HEK293 (cell line): ENCODE data around the gene KRTAP10-12.

Source experiments
- CTCF ChIA-PET: fragments of 350-600 bp; formaldehyde crosslinking; extraction: SDS; loops from one replicate; lab custom pipeline; 2021; ENCODE audit warnings: antibody characterized with exemption; lab: Yijun Ruan, JAX
- POLR2A ChIA-PET: fragments of 300-600 bp; formaldehyde crosslinking; extraction: SDS; loops from one replicate; lab custom pipeline; 2020; ENCODE audit warnings: antibody characterized with exemption, inconsistent platforms; lab: Yijun Ruan, JAX
- H3K27ac ChIP-seq: fragments of 200-500 bp; sonication (Bioruptor generic); 2 replicates; pipeline ENCODE4 v1.5.1; 2014; ENCODE audit warnings: low read depth, low read length, control low read depth, inconsistent platforms; ENCODE audit errors: extremely low read depth
- H3K36me3 ChIP-seq, 2 experiments: fragments of 200-500 bp in 1 of 2; sonication (Bioruptor generic) in 1 of 2; 1 replicate in 1 of 2; 2 replicates in 1 of 2; pipeline ENCODE4 v1.5.1; 2014 to 2017; ENCODE audit warnings: inconsistent platforms in 2 of 2, low read length in 2 of 2; ENCODE audit not compliant: control insufficient read depth in 2 of 2, insufficient read depth in 1 of 2
- H3K4me1 ChIP-seq: fragments of 200-500 bp; sonication (Bioruptor generic); 2 replicates; pipeline ENCODE4 v1.5.1; 2014; ENCODE audit warnings: mild to moderate bottlenecking, low read length, inconsistent platforms; ENCODE audit not compliant: control insufficient read depth, insufficient read depth
- H3K4me3 ChIP-seq: 2 replicates; pipeline ENCODE4 v1.5.1; 2011; ENCODE audit warnings: low read depth, mild to moderate bottlenecking, control low read depth, low read length, moderate library complexity
- H3K9me3 ChIP-seq: fragments of 200-500 bp; sonication (Bioruptor generic); 2 replicates; pipeline ENCODE4 v1.5.1; 2014; ENCODE audit warnings: low read depth, low read length, inconsistent platforms; ENCODE audit not compliant: control insufficient read depth, insufficient read depth
- GLI2 ChIP-seq: fragments of 450-650 bp; formaldehyde crosslinking; IDR thresholded peaks from 2 replicates; pipeline ENCODE4; 2017; ENCODE audit warnings: missing biosample characterization, missing genetic modification characterization, low read depth, borderline replicate concordance
- KLF10 ChIP-seq: fragments of 450-650 bp; IDR thresholded peaks from 2 replicates; pipeline ENCODE4 v1.5.1; 2018; ENCODE audit warnings: missing biosample characterization, mild to moderate bottlenecking, missing genetic modification characterization
- KLF16 ChIP-seq: fragments of 450-650 bp; formaldehyde crosslinking; IDR thresholded peaks from 2 replicates; pipeline ENCODE4 v1.5.1; 2017; ENCODE audit warnings: missing biosample characterization, missing genetic modification characterization
- SCRT2 ChIP-seq: fragments of 450-650 bp; formaldehyde crosslinking; IDR thresholded peaks from 2 replicates; pipeline ENCODE4 v1.5.1; 2016; ENCODE audit warnings: missing biosample characterization, missing genetic modification characterization
- TRIM28 ChIP-seq: IDR thresholded peaks from 2 replicates; pipeline ENCODE4 v1.6.1; 2011; ENCODE audit warnings: low read length, control low read depth, borderline replicate concordance
- ZFHX2 ChIP-seq: fragments of 450-650 bp; formaldehyde crosslinking; conservative IDR thresholded peaks from 2 replicates; pipeline ENCODE4 v1.5.1; 2016; ENCODE audit warnings: missing biosample characterization, missing genetic modification characterization
- ZIC2 ChIP-seq: fragments of 450-650 bp; formaldehyde crosslinking; IDR thresholded peaks from 2 replicates; pipeline ENCODE4 v1.5.1; 2016; ENCODE audit warnings: missing biosample characterization, missing genetic modification characterization
- ZNF146 ChIP-seq: fragments of 450-650 bp; formaldehyde crosslinking; IDR thresholded peaks from 2 replicates; pipeline ENCODE4 v1.5.1; 2016; ENCODE audit warnings: missing biosample characterization, missing genetic modification characterization
- ZNF157 ChIP-seq: fragments of 450-650 bp; formaldehyde crosslinking; IDR thresholded peaks from 2 replicates; pipeline ENCODE4 v1.5.1; 2016; ENCODE audit warnings: missing biosample characterization, missing genetic modification characterization
- ZNF214 ChIP-seq: fragments of 450-650 bp; formaldehyde crosslinking; IDR thresholded peaks from 2 replicates; pipeline ENCODE4 v1.5.1; 2017; ENCODE audit warnings: missing biosample characterization, mild to moderate bottlenecking, missing genetic modification characterization, borderline replicate concordance
- ZNF239 ChIP-seq: fragments of 450-650 bp; formaldehyde crosslinking; IDR thresholded peaks from 2 replicates; pipeline ENCODE4 v1.5.1; 2016; ENCODE audit warnings: missing biosample characterization, missing genetic modification characterization
- ZNF274 ChIP-seq, 2 experiments: fragments of 200-500 bp in 1 of 2; fragments of 450-650 bp in 1 of 2; sonication (Bioruptor generic) in 1 of 2; formaldehyde crosslinking in 1 of 2; IDR thresholded peaks; 2 replicates each; pipeline versions ENCODE4 v1.5.1 to v1.6.1; 2014 to 2016; ENCODE audit warnings: borderline replicate concordance in 1 of 2, inconsistent platforms in 1 of 2, low read length in 1 of 2, missing biosample characterization in 1 of 2, missing genetic modification characterization in 1 of 2
- ZNF311 ChIP-seq: fragments of 450-650 bp; formaldehyde crosslinking; IDR thresholded peaks from 2 replicates; pipeline ENCODE4 v1.5.1; 2017; ENCODE audit warnings: missing biosample characterization, missing genetic modification characterization, borderline replicate concordance
- ZNF335 ChIP-seq: fragments of 450-650 bp; formaldehyde crosslinking; conservative IDR thresholded peaks from 2 replicates; pipeline ENCODE4 v1.5.1; 2016; ENCODE audit warnings: missing biosample characterization, missing genetic modification characterization
- ZNF416 ChIP-seq: fragments of 450-650 bp; formaldehyde crosslinking; IDR thresholded peaks from 2 replicates; pipeline ENCODE4 v1.5.1; 2016; ENCODE audit warnings: missing biosample characterization, missing genetic modification characterization
- ZNF426 ChIP-seq: fragments of 450-650 bp; formaldehyde crosslinking; IDR thresholded peaks from 2 replicates; pipeline ENCODE4 v1.5.1; 2017; ENCODE audit warnings: missing biosample characterization, missing genetic modification characterization, mild to moderate bottlenecking, inconsistent platforms, moderate library complexity
- ZNF433 ChIP-seq: fragments of 450-650 bp; formaldehyde crosslinking; IDR thresholded peaks from 2 replicates; pipeline ENCODE4 v1.5.1; 2016; ENCODE audit warnings: missing biosample characterization, missing genetic modification characterization, low read depth
- ZNF48 ChIP-seq: fragments of 450-650 bp; formaldehyde crosslinking; IDR thresholded peaks from 2 replicates; pipeline ENCODE4 v1.5.1; 2016; ENCODE audit warnings: missing biosample characterization, missing genetic modification characterization
- ZNF521 ChIP-seq: fragments of 450-650 bp; formaldehyde crosslinking; IDR thresholded peaks from 2 replicates; pipeline ENCODE4 v1.5.1; 2017; ENCODE audit warnings: missing biosample characterization, mild to moderate bottlenecking, missing genetic modification characterization
- ZNF549 ChIP-seq: fragments of 450-650 bp; IDR thresholded peaks from 2 replicates; pipeline ENCODE4 v1.5.1; 2018; ENCODE audit warnings: missing biosample characterization, missing genetic modification characterization, mild to moderate bottlenecking, inconsistent platforms, moderate library complexity
- ZNF555 ChIP-seq: fragments of 450-650 bp; formaldehyde crosslinking; conservative IDR thresholded peaks from 2 replicates; pipeline ENCODE4 v1.5.1; 2017; ENCODE audit warnings: missing biosample characterization, mild to moderate bottlenecking, missing genetic modification characterization, inconsistent platforms
- ZNF624 ChIP-seq: fragments of 450-650 bp; formaldehyde crosslinking; IDR thresholded peaks from 2 replicates; pipeline ENCODE4 v1.5.1; 2017; ENCODE audit warnings: missing biosample characterization, missing genetic modification characterization
- ZNF76 ChIP-seq: fragments of 450-650 bp; formaldehyde crosslinking; IDR thresholded peaks from 2 replicates; pipeline ENCODE4; 2016; ENCODE audit warnings: low read depth, missing biosample characterization, missing genetic modification characterization, borderline replicate concordance
- ZNF792 ChIP-seq: fragments of 450-650 bp; formaldehyde crosslinking; IDR thresholded peaks from 2 replicates; pipeline ENCODE4 v1.5.1; 2016; ENCODE audit warnings: missing biosample characterization, missing genetic modification characterization
- ZNF837 ChIP-seq: fragments of 450-650 bp; formaldehyde crosslinking; IDR thresholded peaks from 2 replicates; pipeline ENCODE4 v1.5.1; 2016; ENCODE audit warnings: missing biosample characterization, missing genetic modification characterization
- TF ChIP-seq, protein P1 (sequence below): fragments of 450-650 bp; formaldehyde crosslinking; IDR thresholded peaks from 2 replicates; pipeline ENCODE4 v1.5.1; 2016; ENCODE audit warnings: missing biosample characterization, missing genetic modification characterization
- TF ChIP-seq, protein P2 (sequence below): fragments of 450-650 bp; formaldehyde crosslinking; IDR thresholded peaks from 2 replicates; pipeline ENCODE4 v1.5.1; 2017; ENCODE audit warnings: missing biosample characterization, missing genetic modification characterization
- TF ChIP-seq, protein P3 (sequence below): fragments of 450-650 bp; formaldehyde crosslinking; IDR thresholded peaks from 2 replicates; pipeline ENCODE4 v1.5.1; 2016; ENCODE audit warnings: missing biosample characterization, missing genetic modification characterization, borderline replicate concordance
- TF ChIP-seq, protein P4 (sequence below): fragments of 450-650 bp; formaldehyde crosslinking; IDR thresholded peaks from 2 replicates; pipeline ENCODE4 v1.5.1; 2016; ENCODE audit warnings: missing biosample characterization, missing genetic modification characterization

The KRTAP10-12 gene

DNA sequence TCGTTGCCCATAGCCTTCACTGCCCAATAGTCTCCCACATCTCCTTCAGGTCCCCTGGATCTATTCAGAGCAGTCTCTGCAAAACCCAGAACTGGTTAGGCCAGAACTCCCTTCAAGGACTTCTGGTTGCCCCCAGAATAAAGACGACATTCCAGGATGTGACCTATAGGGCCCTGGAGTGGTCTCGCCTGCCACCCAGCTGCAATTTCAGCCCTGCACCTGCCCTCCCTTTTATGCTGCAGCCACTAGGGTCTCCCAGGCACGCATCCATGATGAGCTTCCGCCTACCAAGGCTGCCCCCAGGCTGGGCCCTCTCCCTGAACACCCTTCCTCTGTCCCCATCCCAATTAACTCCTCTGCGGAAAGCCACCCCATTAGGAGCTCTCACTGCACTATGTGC, 21.6 kb downstream of the KRTAP10-12 start:
- ChIA-PET CTCF (interaction anchor here (0.6 to 1.8 kb wide), 2 partner anchors 10 to 24 kb away, joined by 4 to 5 read pairs; no protein-coding TSS in a partner anchor), POLR2A (interaction anchor here (0.6 kb wide), 1 partner anchor 146 kb away, joined by 4 read pairs; no protein-coding TSS in a partner anchor)
- Histone ChIP-seq H3K4me1 (no peaks in the 10 kb centered on the region), H3K9me3 (no peaks in the 10 kb centered on the region), H3K27ac (no peak overlapping the region), H3K36me3 (no peaks in the 10 kb centered on the region), H3K4me3 (no peak overlapping the region)
- TF ChIP-seq ZNF48 (tag by site-specific recombination), result no peak
- no peak for TF ChIP-seq ZNF521 (tag by site-specific recombination)
- no peak for TF ChIP-seq ZNF157
- no peak for TF ChIP-seq ZNF792 (tag by site-specific recombination)
- TF ChIP-seq GLI2, result no peak
- no peak for TF ChIP-seq KLF10
- TF ChIP-seq ZNF239, result no peak
- no peak for TF ChIP-seq ZFHX2 (tag by site-specific recombination)
- TF ChIP-seq ZNF146 (tag by site-specific recombination), result no peak
- no peak for TF ChIP-seq ZNF214 (tag by site-specific recombination)
- TF ChIP-seq ZNF549 (tag by site-specific recombination), result no peak
- no peak for TF ChIP-seq ZNF837 (tag by site-specific recombination)
- no peak for TF ChIP-seq ZNF433 (tag by site-specific recombination)
- TF ChIP-seq, protein P1, sequence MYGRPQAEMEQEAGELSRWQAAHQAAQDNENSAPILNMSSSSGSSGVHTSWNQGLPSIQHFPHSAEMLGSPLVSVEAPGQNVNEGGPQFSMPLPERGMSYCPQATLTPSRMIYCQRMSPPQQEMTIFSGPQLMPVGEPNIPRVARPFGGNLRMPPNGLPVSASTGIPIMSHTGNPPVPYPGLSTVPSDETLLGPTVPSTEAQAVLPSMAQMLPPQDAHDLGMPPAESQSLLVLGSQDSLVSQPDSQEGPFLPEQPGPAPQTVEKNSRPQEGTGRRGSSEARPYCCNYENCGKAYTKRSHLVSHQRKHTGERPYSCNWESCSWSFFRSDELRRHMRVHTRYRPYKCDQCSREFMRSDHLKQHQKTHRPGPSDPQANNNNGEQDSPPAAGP, result no peak
- TF ChIP-seq ZIC2 (tag by site-specific recombination), result no peak

DNA sequence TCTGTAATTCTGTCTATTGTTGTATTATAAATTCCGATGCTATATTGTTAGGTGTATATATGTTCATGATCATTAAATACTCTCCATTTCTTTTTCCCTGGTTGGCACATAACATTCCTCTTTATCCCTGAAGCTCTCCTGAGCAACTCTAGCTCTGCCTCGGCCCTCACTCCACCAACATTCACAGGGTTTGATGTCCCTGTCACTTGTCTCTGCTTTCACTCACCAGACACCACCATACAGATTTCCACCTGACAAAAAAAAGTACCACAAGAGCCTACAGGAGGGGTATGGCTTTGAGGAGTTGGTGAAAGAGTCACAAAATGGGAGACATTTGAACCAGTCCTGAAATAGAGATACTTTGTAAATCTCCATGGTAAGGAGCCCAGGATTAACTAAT, 23.2 kb downstream of the KRTAP10-12 start:
- Histone ChIP-seq H3K4me1 (no peaks in the 10 kb centered on the region), H3K4me3 (no peak overlapping the region), H3K9me3 (no peaks in the 10 kb centered on the region), H3K27ac (no peak overlapping the region), H3K36me3 (no peaks in the 10 kb centered on the region)
- POLR2A ChIA-PET, result interaction anchor here (0.7 kb wide), 1 partner anchor 7 kb away, joined by 3 read pairs; no protein-coding TSS in a partner anchor
- CTCF ChIA-PET, result interaction anchor here (0.7 to 1.8 kb wide), 2 partner anchors 22 to 418 kb away, joined by 3 to 5 read pairs; no protein-coding TSS in a partner anchor
- no peak for TF ChIP-seq ZNF311 (tag by site-specific recombination)
- TF ChIP-seq ZNF624, result no peak
- TF ChIP-seq TRIM28, result no peak
- TF ChIP-seq ZNF274 (IDR thresholded peaks at IDR 0.05; ENCODE audit: low read length), result no peak
- no peak for TF ChIP-seq ZNF274 (tag by site-specific recombination; IDR thresholded peaks at IDR 0.05; ENCODE audit: borderline replicate concordance)
- TF ChIP-seq ZNF416 (tag by site-specific recombination), result no peak
- TF ChIP-seq, protein P2, sequence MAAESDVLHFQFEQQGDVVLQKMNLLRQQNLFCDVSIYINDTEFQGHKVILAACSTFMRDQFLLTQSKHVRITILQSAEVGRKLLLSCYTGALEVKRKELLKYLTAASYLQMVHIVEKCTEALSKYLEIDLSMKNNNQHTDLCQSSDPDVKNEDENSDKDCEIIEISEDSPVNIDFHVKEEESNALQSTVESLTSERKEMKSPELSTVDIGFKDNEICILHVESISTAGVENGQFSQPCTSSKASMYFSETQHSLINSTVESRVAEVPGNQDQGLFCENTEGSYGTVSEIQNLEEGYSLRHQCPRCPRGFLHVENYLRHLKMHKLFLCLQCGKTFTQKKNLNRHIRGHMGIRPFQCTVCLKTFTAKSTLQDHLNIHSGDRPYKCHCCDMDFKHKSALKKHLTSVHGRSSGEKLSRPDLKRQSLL (tag by site-specific recombination), result no peak
- TF ChIP-seq KLF16 (tag by site-specific recombination), result no peak
- no peak for TF ChIP-seq ZNF76
- TF ChIP-seq SCRT2 (tag by site-specific recombination), result no peak
- TF ChIP-seq, protein P3, sequence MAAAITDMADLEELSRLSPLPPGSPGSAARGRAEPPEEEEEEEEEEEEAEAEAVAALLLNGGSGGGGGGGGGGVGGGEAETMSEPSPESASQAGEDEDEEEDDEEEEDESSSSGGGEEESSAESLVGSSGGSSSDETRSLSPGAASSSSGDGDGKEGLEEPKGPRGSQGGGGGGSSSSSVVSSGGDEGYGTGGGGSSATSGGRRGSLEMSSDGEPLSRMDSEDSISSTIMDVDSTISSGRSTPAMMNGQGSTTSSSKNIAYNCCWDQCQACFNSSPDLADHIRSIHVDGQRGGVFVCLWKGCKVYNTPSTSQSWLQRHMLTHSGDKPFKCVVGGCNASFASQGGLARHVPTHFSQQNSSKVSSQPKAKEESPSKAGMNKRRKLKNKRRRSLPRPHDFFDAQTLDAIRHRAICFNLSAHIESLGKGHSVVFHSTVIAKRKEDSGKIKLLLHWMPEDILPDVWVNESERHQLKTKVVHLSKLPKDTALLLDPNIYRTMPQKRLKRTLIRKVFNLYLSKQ (tag by site-specific recombination), result no peak
- TF ChIP-seq ZNF555 (tag by site-specific recombination), result no peak
- no peak for TF ChIP-seq ZNF426
- TF ChIP-seq ZNF335 (tag by site-specific recombination), result no peak
- TF ChIP-seq, protein P4, sequence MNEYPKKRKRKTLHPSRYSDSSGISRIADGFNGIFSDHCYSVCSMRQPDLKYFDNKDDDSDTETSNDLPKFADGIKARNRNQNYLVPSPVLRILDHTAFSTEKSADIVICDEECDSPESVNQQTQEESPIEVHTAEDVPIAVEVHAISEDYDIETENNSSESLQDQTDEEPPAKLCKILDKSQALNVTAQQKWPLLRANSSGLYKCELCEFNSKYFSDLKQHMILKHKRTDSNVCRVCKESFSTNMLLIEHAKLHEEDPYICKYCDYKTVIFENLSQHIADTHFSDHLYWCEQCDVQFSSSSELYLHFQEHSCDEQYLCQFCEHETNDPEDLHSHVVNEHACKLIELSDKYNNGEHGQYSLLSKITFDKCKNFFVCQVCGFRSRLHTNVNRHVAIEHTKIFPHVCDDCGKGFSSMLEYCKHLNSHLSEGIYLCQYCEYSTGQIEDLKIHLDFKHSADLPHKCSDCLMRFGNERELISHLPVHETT (tag by site-specific recombination), result no peak
